ENCODE data around the gene UPF1. TPM values are rescaled to one million over a fixed set of nuclear protein-coding genes. Genes with fewer than 3 reads are reported as not detected.

UPF1 gene
- total RNA-seq, 2 experiments from 2014 or later: 77.2 to 113 TPM

DNA sequence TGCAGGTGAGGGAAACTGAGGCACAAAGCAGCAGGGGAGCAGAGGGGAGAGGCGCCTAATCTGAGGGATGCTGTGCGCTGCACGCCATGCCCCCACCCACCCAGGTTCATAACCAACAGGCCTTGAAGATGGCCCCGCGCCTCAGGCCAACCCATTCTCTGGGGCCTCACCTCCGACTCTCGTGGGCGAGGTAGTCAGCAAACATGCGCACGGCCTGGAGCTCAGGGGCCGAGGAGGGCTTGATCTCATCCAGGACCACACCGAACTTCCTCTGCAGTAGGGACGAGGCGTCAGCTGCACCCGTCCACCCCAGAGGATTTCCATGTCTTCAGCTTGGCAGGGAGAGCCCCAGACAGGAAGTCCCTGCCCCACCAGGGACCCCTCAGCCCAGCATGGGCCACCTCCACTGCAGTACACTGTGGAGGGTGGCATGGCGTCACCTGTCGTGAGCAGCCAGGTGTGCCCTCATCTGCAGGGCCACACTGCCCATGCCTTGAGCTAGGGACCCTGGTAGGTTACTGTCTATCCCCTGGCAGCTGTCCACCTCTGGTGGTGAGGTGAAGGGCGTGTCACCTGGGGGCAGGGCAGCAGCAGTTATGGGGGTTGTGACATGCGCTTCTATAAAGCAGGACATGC is 79.2 kb downstream of the UPF1 start:
- ChIA-PET POLR2A (interaction anchor here (0.7 kb wide), 1 partner anchor 10 kb away, joined by 3 read pairs; no protein-coding TSS in a partner anchor), CTCF (ENCODE audit: unreplicated experiment) (no interaction called here)
- Histone ChIP-seq H3K9me3 (ENCODE audit: low read length) (no peaks in the 10 kb centered on the region), H3K27ac (ENCODE audit: low read depth, low read length, poor library complexity, severe bottlenecking) (no peak overlapping the region), H3K4me2 (ENCODE audit: low read length) (no peak overlapping the region), H3K4me3 (ENCODE audit: low read depth, low read length, poor library complexity, severe bottlenecking) (no peak overlapping the region), H3K79me2 (ENCODE audit: insufficient read depth, low read depth, low read length) (peaks cover 4% of the 10 kb centered on the region; the same call in 1 of the 2 replicates), H3K9me2 (ENCODE audit: insufficient read depth, low read length) (no peaks in the 10 kb centered on the region), H3K4me1 (ENCODE audit: insufficient read depth, low read length, poor library complexity, severe bottlenecking) (no peaks in the 10 kb centered on the region), H3K36me3 (ENCODE audit: insufficient read depth, low read length) (peaks cover 69% of the 10 kb centered on the region), H4K20me1 (ENCODE audit: insufficient read depth, low read length) (no peaks in the 10 kb centered on the region), H2AFZ (ENCODE audit: low read length) (no peak overlapping the region)
- no TSS peak for BruUV-seq (replicated peaks)
- DNase-seq (ENCODE audit: low spot score): no peak
- TF ChIP-seq EZH2phosphoT487 (IDR thresholded peaks at IDR 0.05; ENCODE audit: borderline replicate concordance, low read depth, low read length): no peak
- TF ChIP-seq, protein P1, sequence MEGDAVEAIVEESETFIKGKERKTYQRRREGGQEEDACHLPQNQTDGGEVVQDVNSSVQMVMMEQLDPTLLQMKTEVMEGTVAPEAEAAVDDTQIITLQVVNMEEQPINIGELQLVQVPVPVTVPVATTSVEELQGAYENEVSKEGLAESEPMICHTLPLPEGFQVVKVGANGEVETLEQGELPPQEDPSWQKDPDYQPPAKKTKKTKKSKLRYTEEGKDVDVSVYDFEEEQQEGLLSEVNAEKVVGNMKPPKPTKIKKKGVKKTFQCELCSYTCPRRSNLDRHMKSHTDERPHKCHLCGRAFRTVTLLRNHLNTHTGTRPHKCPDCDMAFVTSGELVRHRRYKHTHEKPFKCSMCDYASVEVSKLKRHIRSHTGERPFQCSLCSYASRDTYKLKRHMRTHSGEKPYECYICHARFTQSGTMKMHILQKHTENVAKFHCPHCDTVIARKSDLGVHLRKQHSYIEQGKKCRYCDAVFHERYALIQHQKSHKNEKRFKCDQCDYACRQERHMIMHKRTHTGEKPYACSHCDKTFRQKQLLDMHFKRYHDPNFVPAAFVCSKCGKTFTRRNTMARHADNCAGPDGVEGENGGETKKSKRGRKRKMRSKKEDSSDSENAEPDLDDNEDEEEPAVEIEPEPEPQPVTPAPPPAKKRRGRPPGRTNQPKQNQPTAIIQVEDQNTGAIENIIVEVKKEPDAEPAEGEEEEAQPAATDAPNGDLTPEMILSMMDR (conservative IDR thresholded peaks at IDR 0.05; ENCODE audit: low read length): no peak
- intact Hi-C loops (cut with micrococcal nuclease; ENCODE audit: unreplicated experiment): no loop called here

DNA sequence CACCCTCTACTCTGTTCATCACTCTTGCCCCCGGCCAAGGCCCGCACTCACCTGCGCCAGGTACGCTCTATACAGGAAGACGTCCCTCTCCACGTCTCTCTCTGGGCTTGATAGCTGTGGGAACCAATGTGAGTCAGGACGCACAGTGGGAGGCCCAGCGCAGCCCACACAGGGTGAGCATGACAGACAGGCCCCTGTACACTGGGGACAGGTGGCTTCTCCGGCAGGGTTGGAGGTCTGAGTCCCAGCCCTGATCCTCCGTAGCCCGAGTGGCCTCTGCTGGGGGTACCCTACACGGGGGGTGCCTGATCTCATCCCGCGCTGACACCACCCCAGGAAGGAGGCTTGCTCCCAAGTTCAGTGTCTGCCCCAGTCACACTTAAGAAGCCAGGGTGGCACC is 81.2 kb downstream of the UPF1 start:
- Histone ChIP-seq H3K27ac (ENCODE audit: low read depth, low read length, poor library complexity, severe bottlenecking) (no peak overlapping the region), H4K20me1 (ENCODE audit: insufficient read depth, low read length) (no peaks in the 10 kb centered on the region), H3K79me2 (ENCODE audit: insufficient read depth, low read depth, low read length) (peaks cover 19% of the 10 kb centered on the region; the same call in 1 of the 2 replicates), H3K9me3 (ENCODE audit: low read length) (no peaks in the 10 kb centered on the region), H3K4me1 (ENCODE audit: insufficient read depth, low read length, poor library complexity, severe bottlenecking) (peaks cover 7% of the 10 kb centered on the region), H3K4me3 (ENCODE audit: low read depth, low read length, poor library complexity, severe bottlenecking) (no peak overlapping the region), H2AFZ (ENCODE audit: low read length) (no peak overlapping the region), H3K4me2 (ENCODE audit: low read length) (no peak overlapping the region), H3K9me2 (ENCODE audit: insufficient read depth, low read length) (no peaks in the 10 kb centered on the region), H3K36me3 (ENCODE audit: insufficient read depth, low read length) (peaks cover 71% of the 10 kb centered on the region)
- intact Hi-C loops (cut with micrococcal nuclease; ENCODE audit: unreplicated experiment): no loop called here
- BruUV-seq (replicated peaks): no TSS peak
- TF ChIP-seq EZH2phosphoT487 (IDR thresholded peaks at IDR 0.05; ENCODE audit: borderline replicate concordance, low read depth, low read length): no peak
- TF ChIP-seq, protein P1 (conservative IDR thresholded peaks at IDR 0.05; ENCODE audit: low read length): no peak
- DNase-seq (ENCODE audit: low spot score): no peak
- POLR2A ChIA-PET: no interaction called here
- CTCF ChIA-PET (ENCODE audit: unreplicated experiment): interaction anchor here (0.6 kb wide), 1 partner anchor 368 kb away, joined by 3 read pairs; no protein-coding TSS in a partner anchor

DNA sequence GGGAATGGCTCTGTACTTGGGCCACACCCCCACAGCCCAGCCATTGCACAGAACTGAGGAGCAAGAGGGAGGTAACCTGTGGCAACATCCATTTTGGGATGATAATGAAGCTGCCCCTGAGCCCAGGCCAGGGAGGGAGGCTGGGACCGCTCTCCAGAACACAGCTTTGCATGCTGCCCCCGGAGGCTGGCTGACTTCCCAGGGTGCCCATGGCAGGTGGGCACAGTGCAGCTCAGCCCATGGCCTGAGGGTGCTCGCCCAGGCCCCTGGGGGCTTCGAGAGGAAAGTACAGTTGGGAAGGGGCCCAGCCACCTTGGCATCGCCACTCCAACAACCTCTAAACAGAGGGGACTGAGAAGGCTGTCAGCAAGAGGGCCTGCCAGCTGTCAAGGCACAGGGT is 81.7 kb downstream of the UPF1 start:
- H3K36me3 ChIP-seq (ENCODE audit: insufficient read depth, low read length): peaks cover 71% of the 10 kb centered on the region
- H3K9me3 ChIP-seq (ENCODE audit: low read length): no peaks in the 10 kb centered on the region
- H4K20me1 ChIP-seq (ENCODE audit: insufficient read depth, low read length): peaks cover 2% of the 10 kb centered on the region; the same call in 1 of the 2 replicates
- BruUV-seq (replicated peaks): no TSS peak
- H3K4me2 ChIP-seq (ENCODE audit: low read length): no peak overlapping the region
- H3K79me2 ChIP-seq (ENCODE audit: insufficient read depth, low read depth, low read length): peaks cover 25% of the 10 kb centered on the region; the same call in 1 of the 2 replicates
- DNase-seq (ENCODE audit: low spot score): no peak
- POLR2A ChIA-PET: no interaction called here
- peaks cover 8% of the 10 kb centered on the region for H3K4me1 ChIP-seq (ENCODE audit: insufficient read depth, low read length, poor library complexity, severe bottlenecking)
- no peak overlapping the region for H3K27ac ChIP-seq (ENCODE audit: low read depth, low read length, poor library complexity, severe bottlenecking)
- CTCF ChIA-PET (ENCODE audit: unreplicated experiment): interaction anchor here (0.6 kb wide), 1 partner anchor 369 kb away, joined by 3 read pairs; no protein-coding TSS in a partner anchor
- H3K9me2 ChIP-seq (ENCODE audit: insufficient read depth, low read length): no peaks in the 10 kb centered on the region
- H2AFZ ChIP-seq (ENCODE audit: low read length): no peak overlapping the region
- no peak overlapping the region for H3K4me3 ChIP-seq (ENCODE audit: low read depth, low read length, poor library complexity, severe bottlenecking)
- TF ChIP-seq, protein P1 (conservative IDR thresholded peaks at IDR 0.05; ENCODE audit: low read length): no peak
- no peak for TF ChIP-seq EZH2phosphoT487 (IDR thresholded peaks at IDR 0.05; ENCODE audit: borderline replicate concordance, low read depth, low read length)
- intact Hi-C loops (cut with micrococcal nuclease; ENCODE audit: unreplicated experiment): no loop called here

Data from OCI-LY7 (cell line).